Lower leg skin (tissue), 3 donors: ENCODE measurements around the gene ZNF462.

ENCODE experiments used
- CTCF ChIP-seq, 3 donors: fragments of 450-650 bp; IDR thresholded peaks; one replicate each; pipeline ENCODE4 v1.5.1; 2016; ENCODE audit warnings: antibody characterized with exemption in 3 of 3, mild to moderate bottlenecking in 3 of 3, moderate library complexity in 2 of 3
- POLR2A ChIP-seq, 2 donors: fragments of 450-650 bp; IDR thresholded peaks; one replicate each; pipeline ENCODE4 v1.6.1; 2016 to 2017; ENCODE audit warnings: antibody characterized with exemption in 2 of 2, mild to moderate bottlenecking in 1 of 2, moderate library complexity in 1 of 2

- TF ChIP-seq CTCF (IDR thresholded peaks at IDR 0.05) (no peak), POLR2A (IDR thresholded peaks at IDR 0.05) (no peak)
Observed at GRCh38 chr9:106869458-106869857, 6.5 kb downstream of the ZNF462 start.
